ENCODE data around the gene ZCCHC24. TPM values are rescaled to one million over a fixed set of nuclear protein-coding genes. Genes with fewer than 3 reads are reported as not detected.

Gene ZCCHC24
- total RNA-seq, 4 donors from 2014 or later, result 47.1 to 73.6 (median 55.5) TPM

- no peak for TF ChIP-seq CTCF (IDR thresholded peaks at IDR 0.05)
- no peak for DNase-seq (ENCODE audit: low spot score)
- peak; percentile 1 for ATAC-seq (ENCODE audit: low FRiP score)
Measured at GRCh38 chr10:79401015-79401921, 44.2 kb downstream of the ZCCHC24 start.

GRCh38 chr10:79400146-79401004 is 45.0 kb downstream of the ZCCHC24 start:
- DNase-seq (ENCODE audit: low spot score) (no peak), ATAC-seq (ENCODE audit: low FRiP score) (no peak)
- TF ChIP-seq CTCF (IDR thresholded peaks at IDR 0.05), result no peak

- DNase-seq (ENCODE audit: low spot score) (peak; percentile 64), ATAC-seq (ENCODE audit: low FRiP score) (peak; percentile 93)
- TF ChIP-seq CTCF (IDR thresholded peaks at IDR 0.05), result no peak
Measured at GRCh38 chr10:79399223-79399831, 46.1 kb downstream of the ZCCHC24 start.

- TF ChIP-seq CTCF (IDR thresholded peaks at IDR 0.05), result no peak
- no peak for ATAC-seq (ENCODE audit: low FRiP score)
- no peak for DNase-seq (ENCODE audit: low spot score)
Measured at GRCh38 chr10:79398642-79399041, 46.8 kb downstream of the ZCCHC24 start.

- no peak for DNase-seq (ENCODE audit: low spot score)
- no peak for ATAC-seq (ENCODE audit: low FRiP score)
- TF ChIP-seq CTCF (IDR thresholded peaks at IDR 0.05), result no peak
Measured at GRCh38 chr10:79397575-79398303, 47.7 kb downstream of the ZCCHC24 start.

GRCh38 chr10:79397051-79397450 is 48.4 kb downstream of the ZCCHC24 start:
- no peak for TF ChIP-seq CTCF (IDR thresholded peaks at IDR 0.05)
- ATAC-seq (ENCODE audit: low FRiP score) (no peak), DNase-seq (ENCODE audit: low spot score) (no peak)

All from omental fat pad (tissue), 4 donors.